Measurements from ENCODE around the gene ZYG11B.

- TF ChIP-seq, protein P1, sequence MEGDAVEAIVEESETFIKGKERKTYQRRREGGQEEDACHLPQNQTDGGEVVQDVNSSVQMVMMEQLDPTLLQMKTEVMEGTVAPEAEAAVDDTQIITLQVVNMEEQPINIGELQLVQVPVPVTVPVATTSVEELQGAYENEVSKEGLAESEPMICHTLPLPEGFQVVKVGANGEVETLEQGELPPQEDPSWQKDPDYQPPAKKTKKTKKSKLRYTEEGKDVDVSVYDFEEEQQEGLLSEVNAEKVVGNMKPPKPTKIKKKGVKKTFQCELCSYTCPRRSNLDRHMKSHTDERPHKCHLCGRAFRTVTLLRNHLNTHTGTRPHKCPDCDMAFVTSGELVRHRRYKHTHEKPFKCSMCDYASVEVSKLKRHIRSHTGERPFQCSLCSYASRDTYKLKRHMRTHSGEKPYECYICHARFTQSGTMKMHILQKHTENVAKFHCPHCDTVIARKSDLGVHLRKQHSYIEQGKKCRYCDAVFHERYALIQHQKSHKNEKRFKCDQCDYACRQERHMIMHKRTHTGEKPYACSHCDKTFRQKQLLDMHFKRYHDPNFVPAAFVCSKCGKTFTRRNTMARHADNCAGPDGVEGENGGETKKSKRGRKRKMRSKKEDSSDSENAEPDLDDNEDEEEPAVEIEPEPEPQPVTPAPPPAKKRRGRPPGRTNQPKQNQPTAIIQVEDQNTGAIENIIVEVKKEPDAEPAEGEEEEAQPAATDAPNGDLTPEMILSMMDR (conservative IDR thresholded peaks at IDR 0.05 in 1 of 2, IDR thresholded peaks at IDR 0.05 in 1 of 2; ENCODE audit: extremely low read depth in 1 of 2, insufficient read depth in 1 of 2, low read depth in 1 of 2, low read length in 2 of 2): no peak
- TF ChIP-seq EZH2 (IDR thresholded peaks at IDR 0.05; ENCODE audit: borderline replicate concordance, low read length): no peak
Observed at GRCh38 chr1:52767596-52768280, 41.5 kb downstream of the ZYG11B start.
